DMS53 treated with DMSO at 0.1 percent for 48 hours (cell line): ENCODE measurements around the gene CYBB.

Experiments used
- DNase-seq: peaks from one replicate; lab custom pipeline; 2025; ENCODE audit not compliant: unreplicated experiment; lab: John Stamatoyannopoulos, UW

Gene CYBB

DNA sequence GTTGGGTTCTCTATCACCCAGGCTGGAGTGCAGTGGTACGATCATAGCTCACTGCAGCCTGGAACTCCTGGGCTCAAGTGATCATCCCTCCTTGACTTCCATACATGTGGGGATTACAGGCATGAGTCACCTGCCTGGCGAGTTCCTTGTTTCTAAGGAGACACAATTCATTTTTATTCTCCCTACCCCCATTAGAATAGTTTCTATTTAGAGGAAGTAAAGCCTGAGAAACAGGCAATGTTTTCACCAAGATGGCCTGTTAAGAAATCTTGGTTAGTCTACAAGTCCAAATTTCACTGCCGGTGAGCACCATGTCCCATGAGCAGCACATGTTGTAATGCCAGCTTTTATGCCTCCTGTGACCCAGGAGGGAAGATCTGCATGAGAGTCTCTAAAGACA lies 5.7 kb downstream of the CYBB start:
- no peak for DNase-seq

DNA sequence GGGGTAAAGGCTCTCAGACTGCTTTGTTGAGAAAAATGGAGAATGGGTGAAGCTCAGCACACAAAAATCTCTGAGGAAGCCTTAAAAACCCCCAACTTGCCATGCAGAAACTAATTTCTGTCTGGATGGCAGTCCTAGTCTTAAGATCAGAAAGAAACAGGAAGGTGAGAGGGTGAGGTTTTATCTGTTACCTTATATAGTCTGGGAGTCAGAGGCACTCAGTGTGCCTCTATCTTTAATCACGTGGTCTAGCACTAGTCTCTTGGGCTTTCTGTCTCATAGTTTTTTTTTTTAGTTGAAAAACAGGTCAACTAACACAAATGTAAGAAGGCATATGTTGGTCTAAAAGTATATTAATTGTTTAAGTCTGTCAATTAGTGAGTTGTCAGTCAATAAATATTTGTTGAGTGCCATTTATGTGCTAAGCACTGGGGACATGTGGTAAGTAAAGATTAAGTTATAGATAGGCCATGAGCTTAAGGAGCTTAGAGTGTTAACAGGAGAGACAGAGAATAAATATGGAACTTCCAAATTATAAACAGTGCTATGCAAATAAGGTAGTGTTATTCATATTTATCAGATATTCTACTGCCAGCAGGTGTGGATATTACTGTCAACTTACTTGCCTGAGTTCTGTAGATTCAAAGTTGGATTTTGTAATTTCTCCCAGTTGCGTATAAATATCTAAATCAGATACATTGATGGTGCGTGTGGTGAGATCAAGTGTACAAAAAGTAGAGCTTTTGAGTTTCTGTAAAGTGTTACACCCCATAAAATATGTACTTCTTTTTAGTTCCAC lies 7.0 kb downstream of the CYBB start:
- no peak for DNase-seq

DNA sequence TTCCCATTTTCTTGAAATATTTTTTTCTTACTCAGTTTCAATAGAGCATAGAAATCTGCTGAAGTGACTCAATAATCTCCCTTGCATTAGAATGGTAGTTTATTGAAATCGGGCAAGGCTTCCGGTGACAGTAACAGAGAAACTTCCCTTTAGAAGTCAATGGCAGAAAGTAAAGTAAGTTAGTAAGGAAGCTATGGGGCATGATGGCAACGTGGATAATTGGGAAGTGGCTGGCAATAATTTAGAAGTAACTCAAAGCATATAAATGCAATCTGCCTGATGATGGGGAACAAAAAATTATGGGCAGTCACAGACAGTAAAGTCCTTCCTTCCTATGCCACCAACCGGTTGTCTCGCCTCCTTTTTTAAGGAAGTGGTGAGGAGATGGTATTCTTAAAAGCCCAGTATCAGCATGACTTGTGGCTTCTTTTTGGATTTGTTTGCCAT lies 7.6 kb downstream of the CYBB start:
- DNase-seq: no peak

DNA sequence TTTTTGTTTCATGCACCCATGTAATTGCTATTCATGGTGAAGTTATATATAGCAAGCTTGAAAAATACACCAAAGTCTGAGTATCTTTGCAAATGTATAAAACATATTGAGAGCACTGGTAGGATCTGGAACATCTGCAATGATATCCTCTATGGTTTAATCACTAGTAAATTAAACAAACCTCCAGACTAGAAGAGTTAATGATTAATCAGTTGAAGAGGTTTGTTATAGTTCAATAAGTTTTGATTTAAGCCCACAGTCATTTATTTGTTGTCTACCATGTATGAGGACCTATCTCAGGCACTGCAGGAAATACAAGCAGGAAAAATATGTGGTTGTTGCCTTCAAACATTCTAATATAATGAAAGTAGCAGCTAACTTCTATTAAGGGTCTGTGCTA lies 16.5 kb downstream of the CYBB start:
- no peak for DNase-seq

GRCh38 chrX:37796805-37797204 lies 16.9 kb downstream of the CYBB start:
- DNase-seq: no peak

DNA sequence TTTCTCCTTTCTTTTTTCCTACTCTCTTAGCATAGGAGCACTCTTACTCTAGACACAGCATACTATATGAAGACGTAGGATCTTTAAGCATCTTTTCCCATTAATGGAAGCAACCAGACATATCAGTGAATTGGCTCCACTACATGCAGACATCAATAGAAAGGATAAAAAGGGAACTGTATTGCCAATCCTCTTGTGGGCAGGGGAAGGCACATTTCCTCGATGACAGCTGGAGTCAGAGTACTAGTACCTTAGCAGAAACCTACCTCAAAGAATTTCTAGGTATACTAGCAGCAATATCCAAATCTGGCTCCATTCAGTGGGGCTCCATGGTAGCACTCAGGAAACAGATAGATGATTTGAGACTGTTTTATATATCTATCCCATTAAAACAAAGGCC lies 20.1 kb downstream of the CYBB start:
- DNase-seq: no peak

DNA sequence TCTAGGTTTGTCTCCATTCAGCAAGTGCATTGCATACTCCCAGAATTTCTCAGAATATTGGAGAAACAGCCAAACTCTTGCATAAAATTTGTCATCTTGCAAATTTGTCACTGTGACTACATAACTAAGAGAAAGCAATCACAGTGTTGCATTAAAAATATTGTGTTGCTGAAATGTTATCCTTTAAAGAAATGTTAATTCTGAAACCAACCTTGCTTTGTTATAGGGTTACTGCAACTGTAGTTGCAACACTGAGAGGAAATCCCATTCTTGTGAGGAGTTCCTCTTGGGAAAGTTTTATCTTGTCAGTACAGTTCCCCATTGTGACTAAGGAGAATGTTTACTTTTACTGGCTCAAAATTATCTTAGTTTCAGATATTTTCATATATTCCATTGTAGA lies 20.9 kb downstream of the CYBB start:
- no peak for DNase-seq

DNA sequence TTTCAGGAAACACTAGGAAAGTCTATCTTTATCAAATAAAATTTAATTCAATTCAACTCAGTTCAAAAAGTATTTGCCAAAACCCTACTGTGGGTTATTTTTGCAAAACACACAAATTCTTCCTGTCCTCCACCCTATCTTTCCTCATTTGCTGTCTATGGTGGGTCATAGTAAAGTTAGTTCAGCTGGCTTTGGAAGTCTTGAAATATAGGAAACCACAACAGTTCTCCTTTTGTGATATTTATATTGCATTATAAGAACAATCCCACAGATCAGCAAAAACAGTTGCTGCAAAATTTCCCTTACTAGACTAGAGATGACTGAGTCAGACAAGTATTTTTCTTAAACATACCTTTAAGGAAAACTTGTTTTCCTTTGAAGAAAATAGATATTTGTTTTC lies 22.2 kb downstream of the CYBB start:
- DNase-seq: no peak

DNA sequence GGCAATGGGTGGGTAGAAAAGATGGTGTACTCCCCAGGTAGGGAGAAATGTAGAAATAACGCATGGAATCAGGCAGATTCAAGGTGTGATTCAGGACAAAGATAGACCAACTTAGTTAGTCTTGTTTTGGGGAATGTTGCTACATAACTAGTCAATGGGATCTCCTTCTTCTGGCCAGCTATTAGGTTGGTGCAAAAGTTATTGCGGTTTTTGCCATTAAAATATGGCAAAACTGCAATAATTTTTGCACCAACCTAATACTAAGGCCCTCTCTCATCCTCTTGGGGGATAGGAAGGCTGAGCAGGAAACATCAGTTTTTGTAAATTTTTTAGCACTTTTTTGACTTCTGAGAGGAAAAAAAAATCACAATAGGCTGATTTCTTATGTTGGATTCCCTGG lies 23.2 kb downstream of the CYBB start:
- DNase-seq: no peak

DNA sequence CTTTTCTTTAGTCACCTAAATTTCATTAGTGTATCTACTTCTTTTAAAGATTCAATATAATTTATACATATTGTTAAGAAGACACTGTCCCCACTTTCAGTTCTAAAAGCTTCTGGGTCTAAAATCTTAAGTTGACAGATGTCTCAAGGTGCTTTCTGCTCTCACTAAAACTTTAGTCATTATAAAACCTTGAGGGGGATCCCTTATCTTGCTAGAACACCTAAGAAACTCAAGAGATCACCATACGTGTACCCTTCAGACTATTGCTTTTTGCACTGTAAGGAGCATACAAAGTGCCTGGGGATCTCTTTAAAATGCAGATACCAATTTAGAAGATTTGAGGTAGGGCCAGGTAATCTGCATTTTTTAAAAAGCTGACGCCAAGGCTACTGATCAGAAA lies 30.1 kb downstream of the CYBB start:
- no peak for DNase-seq

- DNase-seq: no peak
These were observed 32.3 kb downstream of the CYBB start for GRCh38 chrX:37812110-37812509.

DNA sequence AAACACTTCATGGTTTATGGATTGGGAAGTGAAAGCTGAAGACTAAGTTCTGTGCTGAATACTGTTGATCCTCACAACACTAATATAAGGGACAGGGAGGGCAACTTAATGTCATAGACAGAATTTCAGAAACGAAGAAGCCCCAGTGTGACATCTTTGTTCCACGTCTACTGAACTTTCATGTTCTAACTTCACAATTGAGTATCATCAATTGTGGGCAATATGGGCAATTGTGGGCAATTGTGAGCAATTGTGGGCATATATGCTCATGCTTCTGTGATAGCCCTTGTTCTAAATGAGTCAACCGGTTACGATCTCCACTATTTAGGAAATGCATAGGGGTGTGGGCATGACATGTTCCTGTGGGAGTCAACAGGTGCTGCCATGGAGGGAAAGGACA lies 33.7 kb downstream of the CYBB start:
- DNase-seq: no peak

DNA sequence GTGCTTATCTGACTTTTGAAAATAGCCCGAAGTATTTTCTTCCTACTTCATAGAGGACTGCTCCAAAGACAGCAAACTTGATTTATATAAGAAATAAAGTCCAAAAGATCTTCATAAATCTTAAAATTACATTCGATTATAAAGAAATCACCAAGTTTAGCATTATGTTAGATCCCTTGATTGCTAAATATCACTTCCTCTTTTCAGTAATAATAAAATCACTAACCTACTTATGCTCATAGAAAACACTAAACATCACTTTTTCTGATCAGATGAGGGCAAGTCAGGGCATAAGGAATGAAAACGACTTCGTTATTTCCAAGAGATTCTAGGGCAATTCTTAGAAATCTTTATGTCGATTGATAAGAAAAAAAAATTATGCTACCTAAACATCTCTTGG lies 35.5 kb downstream of the CYBB start:
- DNase-seq: no peak

DNA sequence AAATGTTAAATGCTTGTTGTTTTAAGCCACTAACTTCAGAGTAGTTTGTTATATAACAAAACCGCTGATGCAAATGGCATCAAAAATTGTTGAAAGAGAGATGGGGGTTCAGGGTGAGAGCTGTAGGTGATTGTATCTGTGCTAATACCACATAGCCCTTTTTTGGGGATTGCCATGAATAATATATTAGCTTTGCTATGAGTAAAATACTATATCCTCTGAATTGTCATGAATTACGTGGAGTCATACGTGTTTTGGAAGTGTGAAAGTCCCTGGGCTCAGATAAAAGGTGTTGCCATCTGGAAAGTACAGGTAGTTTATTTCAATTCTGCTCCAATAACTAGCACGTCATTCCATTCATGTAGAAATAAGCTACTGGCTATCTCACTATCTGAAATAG lies 36.9 kb downstream of the CYBB start:
- no peak for DNase-seq

- no peak for DNase-seq
These were observed 37.3 kb downstream of the CYBB start for GRCh38 chrX:37817176-37817575.

- DNase-seq: no peak
These were observed 37.7 kb downstream of the CYBB start for GRCh38 chrX:37817579-37817978.

- no peak for DNase-seq
These were observed 38.2 kb downstream of the CYBB start for GRCh38 chrX:37818031-37818430.

DNA sequence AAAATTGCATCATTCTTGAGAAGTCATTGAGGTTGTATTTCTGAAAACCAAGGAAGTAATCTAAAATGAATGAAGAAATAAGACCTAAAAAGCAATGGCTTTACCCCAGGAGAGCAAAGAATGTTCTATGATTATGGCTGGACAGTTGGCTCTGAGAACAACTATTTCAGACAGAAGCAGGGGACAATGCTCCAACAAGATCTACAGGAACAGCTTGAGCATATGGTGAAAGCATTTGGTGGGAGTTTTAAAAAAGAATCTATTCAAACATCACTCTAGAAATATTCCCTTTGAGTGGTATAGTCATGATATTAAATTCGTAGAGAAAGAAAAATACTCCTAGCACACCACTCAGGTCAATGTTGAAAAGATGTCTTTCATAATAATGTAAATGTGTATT lies 40.8 kb downstream of the CYBB start:
- DNase-seq: no peak

GRCh38 chrX:37824491-37825214 lies 44.8 kb downstream of the CYBB start:
- peak; percentile 45 for DNase-seq

- DNase-seq: peak; percentile 45
These were observed 45.5 kb downstream of the CYBB start for GRCh38 chrX:37825215-37825842.

- no peak for DNase-seq
These were observed 49.9 kb downstream of the CYBB start for GRCh38 chrX:37829721-37830120.

DNA sequence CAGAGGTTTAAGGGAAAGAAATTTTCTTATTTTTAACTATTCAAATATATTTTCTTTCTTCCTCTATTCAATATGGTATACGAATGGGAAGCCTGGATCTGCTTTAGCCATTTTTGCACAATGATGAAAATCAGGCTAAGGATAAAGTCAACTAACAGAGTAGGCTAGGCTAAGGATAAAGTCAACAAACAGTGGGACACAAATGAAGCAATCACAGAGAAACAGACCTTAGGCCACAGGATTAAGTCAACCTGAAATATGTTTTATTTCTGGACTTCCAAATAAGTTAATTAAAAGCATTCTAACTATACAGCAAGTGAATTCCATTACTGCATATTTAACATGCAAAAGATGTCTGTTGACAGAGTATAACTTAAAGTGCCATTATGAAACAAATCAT lies 50.5 kb downstream of the CYBB start:
- no peak for DNase-seq
